ENCODE results near the gene TMEM63A.
"Not testable (repeated sequence)": the region's sequence is repeated elsewhere in the genome, so short reads cannot be mapped to it uniquely, and the experiment has no call there.

DNA sequence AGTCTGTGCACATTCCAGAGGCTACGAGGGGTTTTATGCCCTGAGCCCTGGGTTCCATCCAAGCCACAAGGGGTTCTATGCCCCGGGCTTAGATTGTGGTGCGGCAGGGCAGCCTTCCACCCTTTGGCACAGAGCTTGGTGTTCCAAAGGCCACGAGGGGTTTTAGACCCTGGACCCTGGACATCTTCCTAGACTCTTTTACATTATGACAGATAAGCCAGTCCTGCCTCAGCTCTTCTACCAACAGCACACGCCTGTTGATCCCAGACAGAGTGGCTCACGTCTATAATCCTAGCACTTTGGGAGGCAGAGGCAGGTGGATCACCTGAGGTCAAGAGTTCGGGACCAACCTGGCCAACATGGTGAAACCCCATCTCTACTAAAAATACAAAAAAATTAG, 81.0 kb downstream of the TMEM63A start:
- not testable (repeated sequence) for TF ChIP-seq ZNF232 (CRISPR knock-in tag; IDR thresholded peaks at IDR 0.05); ZNF423 (CRISPR knock-in tag; IDR thresholded peaks at IDR 0.05); NFATC4 (CRISPR knock-in tag; IDR thresholded peaks at IDR 0.05); FOXK1 (CRISPR knock-in tag; IDR thresholded peaks at IDR 0.05); NFYB (CRISPR knock-in tag; conservative IDR thresholded peaks at IDR 0.05; ENCODE audit: low read depth)
- TF ChIP-seq, protein P1, sequence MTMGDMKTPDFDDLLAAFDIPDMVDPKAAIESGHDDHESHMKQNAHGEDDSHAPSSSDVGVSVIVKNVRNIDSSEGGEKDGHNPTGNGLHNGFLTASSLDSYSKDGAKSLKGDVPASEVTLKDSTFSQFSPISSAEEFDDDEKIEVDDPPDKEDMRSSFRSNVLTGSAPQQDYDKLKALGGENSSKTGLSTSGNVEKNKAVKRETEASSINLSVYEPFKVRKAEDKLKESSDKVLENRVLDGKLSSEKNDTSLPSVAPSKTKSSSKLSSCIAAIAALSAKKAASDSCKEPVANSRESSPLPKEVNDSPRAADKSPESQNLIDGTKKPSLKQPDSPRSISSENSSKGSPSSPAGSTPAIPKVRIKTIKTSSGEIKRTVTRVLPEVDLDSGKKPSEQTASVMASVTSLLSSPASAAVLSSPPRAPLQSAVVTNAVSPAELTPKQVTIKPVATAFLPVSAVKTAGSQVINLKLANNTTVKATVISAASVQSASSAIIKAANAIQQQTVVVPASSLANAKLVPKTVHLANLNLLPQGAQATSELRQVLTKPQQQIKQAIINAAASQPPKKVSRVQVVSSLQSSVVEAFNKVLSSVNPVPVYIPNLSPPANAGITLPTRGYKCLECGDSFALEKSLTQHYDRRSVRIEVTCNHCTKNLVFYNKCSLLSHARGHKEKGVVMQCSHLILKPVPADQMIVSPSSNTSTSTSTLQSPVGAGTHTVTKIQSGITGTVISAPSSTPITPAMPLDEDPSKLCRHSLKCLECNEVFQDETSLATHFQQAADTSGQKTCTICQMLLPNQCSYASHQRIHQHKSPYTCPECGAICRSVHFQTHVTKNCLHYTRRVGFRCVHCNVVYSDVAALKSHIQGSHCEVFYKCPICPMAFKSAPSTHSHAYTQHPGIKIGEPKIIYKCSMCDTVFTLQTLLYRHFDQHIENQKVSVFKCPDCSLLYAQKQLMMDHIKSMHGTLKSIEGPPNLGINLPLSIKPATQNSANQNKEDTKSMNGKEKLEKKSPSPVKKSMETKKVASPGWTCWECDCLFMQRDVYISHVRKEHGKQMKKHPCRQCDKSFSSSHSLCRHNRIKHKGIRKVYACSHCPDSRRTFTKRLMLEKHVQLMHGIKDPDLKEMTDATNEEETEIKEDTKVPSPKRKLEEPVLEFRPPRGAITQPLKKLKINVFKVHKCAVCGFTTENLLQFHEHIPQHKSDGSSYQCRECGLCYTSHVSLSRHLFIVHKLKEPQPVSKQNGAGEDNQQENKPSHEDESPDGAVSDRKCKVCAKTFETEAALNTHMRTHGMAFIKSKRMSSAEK (CRISPR knock-in tag; IDR thresholded peaks at IDR 0.05; ENCODE audit: borderline replicate concordance): not testable (repeated sequence)
- TF ChIP-seq, protein P2, sequence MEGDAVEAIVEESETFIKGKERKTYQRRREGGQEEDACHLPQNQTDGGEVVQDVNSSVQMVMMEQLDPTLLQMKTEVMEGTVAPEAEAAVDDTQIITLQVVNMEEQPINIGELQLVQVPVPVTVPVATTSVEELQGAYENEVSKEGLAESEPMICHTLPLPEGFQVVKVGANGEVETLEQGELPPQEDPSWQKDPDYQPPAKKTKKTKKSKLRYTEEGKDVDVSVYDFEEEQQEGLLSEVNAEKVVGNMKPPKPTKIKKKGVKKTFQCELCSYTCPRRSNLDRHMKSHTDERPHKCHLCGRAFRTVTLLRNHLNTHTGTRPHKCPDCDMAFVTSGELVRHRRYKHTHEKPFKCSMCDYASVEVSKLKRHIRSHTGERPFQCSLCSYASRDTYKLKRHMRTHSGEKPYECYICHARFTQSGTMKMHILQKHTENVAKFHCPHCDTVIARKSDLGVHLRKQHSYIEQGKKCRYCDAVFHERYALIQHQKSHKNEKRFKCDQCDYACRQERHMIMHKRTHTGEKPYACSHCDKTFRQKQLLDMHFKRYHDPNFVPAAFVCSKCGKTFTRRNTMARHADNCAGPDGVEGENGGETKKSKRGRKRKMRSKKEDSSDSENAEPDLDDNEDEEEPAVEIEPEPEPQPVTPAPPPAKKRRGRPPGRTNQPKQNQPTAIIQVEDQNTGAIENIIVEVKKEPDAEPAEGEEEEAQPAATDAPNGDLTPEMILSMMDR (IDR thresholded peaks at IDR 0.05): not testable (repeated sequence)
- TF ChIP-seq, protein P3, sequence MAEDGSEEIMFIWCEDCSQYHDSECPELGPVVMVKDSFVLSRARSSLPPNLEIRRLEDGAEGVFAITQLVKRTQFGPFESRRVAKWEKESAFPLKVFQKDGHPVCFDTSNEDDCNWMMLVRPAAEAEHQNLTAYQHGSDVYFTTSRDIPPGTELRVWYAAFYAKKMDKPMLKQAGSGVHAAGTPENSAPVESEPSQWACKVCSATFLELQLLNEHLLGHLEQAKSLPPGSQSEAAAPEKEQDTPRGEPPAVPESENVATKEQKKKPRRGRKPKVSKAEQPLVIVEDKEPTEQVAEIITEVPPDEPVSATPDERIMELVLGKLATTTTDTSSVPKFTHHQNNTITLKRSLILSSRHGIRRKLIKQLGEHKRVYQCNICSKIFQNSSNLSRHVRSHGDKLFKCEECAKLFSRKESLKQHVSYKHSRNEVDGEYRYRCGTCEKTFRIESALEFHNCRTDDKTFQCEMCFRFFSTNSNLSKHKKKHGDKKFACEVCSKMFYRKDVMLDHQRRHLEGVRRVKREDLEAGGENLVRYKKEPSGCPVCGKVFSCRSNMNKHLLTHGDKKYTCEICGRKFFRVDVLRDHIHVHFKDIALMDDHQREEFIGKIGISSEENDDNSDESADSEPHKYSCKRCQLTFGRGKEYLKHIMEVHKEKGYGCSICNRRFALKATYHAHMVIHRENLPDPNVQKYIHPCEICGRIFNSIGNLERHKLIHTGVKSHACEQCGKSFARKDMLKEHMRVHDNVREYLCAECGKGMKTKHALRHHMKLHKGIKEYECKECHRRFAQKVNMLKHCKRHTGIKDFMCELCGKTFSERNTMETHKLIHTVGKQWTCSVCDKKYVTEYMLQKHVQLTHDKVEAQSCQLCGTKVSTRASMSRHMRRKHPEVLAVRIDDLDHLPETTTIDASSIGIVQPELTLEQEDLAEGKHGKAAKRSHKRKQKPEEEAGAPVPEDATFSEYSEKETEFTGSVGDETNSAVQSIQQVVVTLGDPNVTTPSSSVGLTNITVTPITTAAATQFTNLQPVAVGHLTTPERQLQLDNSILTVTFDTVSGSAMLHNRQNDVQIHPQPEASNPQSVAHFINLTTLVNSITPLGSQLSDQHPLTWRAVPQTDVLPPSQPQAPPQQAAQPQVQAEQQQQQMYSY (CRISPR knock-in tag; IDR thresholded peaks at IDR 0.05): not testable (repeated sequence)
- TF ChIP-seq, protein P4, sequence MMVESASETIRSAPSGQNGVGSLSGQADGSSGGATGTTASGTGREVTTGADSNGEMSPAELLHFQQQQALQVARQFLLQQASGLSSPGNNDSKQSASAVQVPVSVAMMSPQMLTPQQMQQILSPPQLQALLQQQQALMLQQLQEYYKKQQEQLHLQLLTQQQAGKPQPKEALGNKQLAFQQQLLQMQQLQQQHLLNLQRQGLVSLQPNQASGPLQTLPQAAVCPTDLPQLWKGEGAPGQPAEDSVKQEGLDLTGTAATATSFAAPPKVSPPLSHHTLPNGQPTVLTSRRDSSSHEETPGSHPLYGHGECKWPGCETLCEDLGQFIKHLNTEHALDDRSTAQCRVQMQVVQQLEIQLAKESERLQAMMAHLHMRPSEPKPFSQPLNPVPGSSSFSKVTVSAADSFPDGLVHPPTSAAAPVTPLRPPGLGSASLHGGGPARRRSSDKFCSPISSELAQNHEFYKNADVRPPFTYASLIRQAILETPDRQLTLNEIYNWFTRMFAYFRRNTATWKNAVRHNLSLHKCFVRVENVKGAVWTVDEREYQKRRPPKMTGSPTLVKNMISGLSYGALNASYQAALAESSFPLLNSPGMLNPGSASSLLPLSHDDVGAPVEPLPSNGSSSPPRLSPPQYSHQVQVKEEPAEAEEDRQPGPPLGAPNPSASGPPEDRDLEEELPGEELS (CRISPR knock-in tag; IDR thresholded peaks at IDR 0.05): not testable (repeated sequence)
